H1 (cell line): ENCODE data around the gene SNAPC2.

ENCODE experiments used
- POLR2A ChIP-seq, 2 experiments: IDR thresholded peaks; 1 replicate in 1 of 2; 2 replicates in 1 of 2; pipeline ENCODE4 v1.6.1; 2011; ENCODE audit warnings: low read depth in 2 of 2, low read length in 2 of 2, mild to moderate bottlenecking in 2 of 2; ENCODE audit errors: control extremely low read depth in 1 of 2
- POLR2AphosphoS5 ChIP-seq: IDR thresholded peaks from 2 replicates; pipeline ENCODE4 v1.6.1; 2011; ENCODE audit warnings: low read depth, low read length
- USF2 ChIP-seq: IDR thresholded peaks from 2 replicates; pipeline ENCODE4 v1.6.1; 2011; ENCODE audit warnings: low read length, improper control_type of control experiment
- YY1 ChIP-seq: IDR thresholded peaks from 2 replicates; pipeline ENCODE4 v1.6.1; 2011; ENCODE audit warnings: low read depth, mild to moderate bottlenecking, low read length
- TF ChIP-seq, protein P1 (sequence below), 3 experiments: IDR thresholded peaks; 1 replicate in 2 of 3; 2 replicates in 1 of 3; pipeline versions ENCODE4 v1.5.1 to v1.6.1; 2011; ENCODE audit warnings: low read length in 3 of 3, mild to moderate bottlenecking in 3 of 3, inconsistent platforms in 2 of 3, low read depth in 1 of 3, moderate library complexity in 1 of 3; ENCODE audit not compliant: insufficient read depth in 1 of 3; ENCODE audit errors: control extremely low read depth in 1 of 3

DNA sequence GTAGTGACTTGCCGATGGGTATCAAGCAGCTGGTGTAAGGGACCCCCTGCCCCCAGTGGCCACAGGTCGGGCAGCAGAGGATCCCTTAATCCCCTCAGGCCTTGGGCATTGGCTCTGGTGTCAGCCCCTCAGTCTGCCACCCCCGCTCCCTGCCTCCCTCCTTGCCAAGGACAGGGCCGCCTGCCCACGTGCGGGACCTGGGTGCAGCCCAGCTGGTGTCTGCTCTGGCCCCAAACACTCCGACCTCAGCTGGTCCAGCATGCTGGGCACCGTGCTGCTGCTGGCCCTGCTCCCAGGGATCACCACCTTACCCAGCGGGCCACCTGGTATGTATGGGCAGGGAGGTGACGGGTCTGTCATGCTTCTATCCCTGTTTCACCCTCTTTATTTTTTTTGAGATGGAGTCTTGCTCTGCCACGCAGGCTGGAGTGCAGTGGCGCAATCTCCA, 5.5 kb upstream of the SNAPC2 start, which contains the start of gene TGFBR3L:
- TF ChIP-seq USF2: no peak
- no peak for TF ChIP-seq YY1
- no peak for TF ChIP-seq POLR2AphosphoS5
- TF ChIP-seq, protein P1, sequence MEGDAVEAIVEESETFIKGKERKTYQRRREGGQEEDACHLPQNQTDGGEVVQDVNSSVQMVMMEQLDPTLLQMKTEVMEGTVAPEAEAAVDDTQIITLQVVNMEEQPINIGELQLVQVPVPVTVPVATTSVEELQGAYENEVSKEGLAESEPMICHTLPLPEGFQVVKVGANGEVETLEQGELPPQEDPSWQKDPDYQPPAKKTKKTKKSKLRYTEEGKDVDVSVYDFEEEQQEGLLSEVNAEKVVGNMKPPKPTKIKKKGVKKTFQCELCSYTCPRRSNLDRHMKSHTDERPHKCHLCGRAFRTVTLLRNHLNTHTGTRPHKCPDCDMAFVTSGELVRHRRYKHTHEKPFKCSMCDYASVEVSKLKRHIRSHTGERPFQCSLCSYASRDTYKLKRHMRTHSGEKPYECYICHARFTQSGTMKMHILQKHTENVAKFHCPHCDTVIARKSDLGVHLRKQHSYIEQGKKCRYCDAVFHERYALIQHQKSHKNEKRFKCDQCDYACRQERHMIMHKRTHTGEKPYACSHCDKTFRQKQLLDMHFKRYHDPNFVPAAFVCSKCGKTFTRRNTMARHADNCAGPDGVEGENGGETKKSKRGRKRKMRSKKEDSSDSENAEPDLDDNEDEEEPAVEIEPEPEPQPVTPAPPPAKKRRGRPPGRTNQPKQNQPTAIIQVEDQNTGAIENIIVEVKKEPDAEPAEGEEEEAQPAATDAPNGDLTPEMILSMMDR (IDR thresholded peaks at IDR 0.05; ENCODE audit: control extremely low read depth in 1 of 3, insufficient read depth in 1 of 3, low read depth in 1 of 3, low read length in 3 of 3): no peak
- TF ChIP-seq POLR2A (IDR thresholded peaks at IDR 0.05; ENCODE audit: control extremely low read depth in 1 of 2, low read depth in 2 of 2, low read length in 2 of 2): no peak
